CD4-positive, alpha-beta T cell treated with Interleukin-4 for 4 hours (primary cell): ENCODE data around the gene GCNT2.
"Not testable (repeated sequence)": the region's sequence is repeated elsewhere in the genome, so short reads cannot be mapped to it uniquely, and the experiment has no call there.

Experiments
- DNase-seq: peaks from one replicate; pipeline ENCODE4 v3.0.0-alpha.2; 2020

The GCNT2 gene

DNA sequence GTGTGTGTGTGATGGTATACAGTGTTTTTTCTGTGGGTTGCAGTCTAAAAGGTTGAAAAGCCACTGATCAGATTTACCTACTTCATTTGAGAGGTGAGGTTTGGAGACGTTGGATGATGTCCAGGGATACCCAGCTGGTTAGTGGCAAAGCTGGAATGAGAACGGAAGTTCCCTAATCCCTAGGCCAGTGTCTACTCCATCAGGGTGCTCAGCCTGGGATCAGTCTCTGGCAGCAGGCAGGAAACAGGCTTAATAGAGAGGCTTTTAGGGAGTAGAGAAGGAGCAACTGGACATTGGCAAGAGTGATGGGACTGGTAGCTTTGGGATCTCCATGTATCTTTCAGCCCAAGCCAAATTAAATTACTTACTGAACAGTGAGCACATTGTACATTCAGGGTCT lies 92.6 kb downstream of the GCNT2 start:
- DNase-seq = no peak

DNA sequence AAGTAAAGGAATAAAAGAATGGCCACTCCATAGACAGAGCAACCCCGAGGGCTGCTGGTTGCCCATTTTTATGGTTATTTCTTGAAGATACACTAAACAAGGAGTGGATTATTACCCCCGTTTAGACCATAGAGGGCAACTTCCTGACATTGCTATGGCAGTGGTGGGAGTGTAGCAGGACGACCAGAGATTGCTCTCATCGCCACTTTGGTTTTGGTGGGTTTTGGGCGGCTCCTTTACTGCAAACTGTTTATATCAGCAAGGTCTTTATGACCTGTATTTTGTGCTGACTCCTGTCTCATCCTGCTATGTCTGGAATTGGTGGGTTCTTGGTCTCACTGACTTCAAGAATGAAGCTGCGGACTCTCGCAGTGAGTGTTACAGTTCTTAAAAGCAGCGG lies 94.5 kb downstream of the GCNT2 start:
- no peak for DNase-seq

DNA sequence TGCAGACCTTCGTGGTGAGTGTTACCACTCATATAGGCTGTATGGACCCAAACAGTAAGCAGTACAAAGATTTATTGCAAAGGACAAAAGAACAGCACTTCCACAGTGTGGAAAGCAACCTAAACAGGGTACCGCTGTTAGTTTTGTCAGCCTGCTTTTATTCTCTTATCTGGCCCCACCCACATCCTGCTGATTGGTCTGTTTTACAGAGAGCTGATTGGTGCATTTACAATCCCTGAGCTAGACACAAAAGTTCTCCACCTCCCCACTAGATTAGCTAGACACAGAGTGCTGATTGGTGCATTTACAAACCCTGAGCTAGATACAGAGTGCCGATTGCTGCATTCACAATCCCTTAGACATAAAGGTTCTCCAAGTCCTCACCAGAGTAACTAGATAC lies 95.1 kb downstream of the GCNT2 start:
- not testable (repeated sequence) for DNase-seq

DNA sequence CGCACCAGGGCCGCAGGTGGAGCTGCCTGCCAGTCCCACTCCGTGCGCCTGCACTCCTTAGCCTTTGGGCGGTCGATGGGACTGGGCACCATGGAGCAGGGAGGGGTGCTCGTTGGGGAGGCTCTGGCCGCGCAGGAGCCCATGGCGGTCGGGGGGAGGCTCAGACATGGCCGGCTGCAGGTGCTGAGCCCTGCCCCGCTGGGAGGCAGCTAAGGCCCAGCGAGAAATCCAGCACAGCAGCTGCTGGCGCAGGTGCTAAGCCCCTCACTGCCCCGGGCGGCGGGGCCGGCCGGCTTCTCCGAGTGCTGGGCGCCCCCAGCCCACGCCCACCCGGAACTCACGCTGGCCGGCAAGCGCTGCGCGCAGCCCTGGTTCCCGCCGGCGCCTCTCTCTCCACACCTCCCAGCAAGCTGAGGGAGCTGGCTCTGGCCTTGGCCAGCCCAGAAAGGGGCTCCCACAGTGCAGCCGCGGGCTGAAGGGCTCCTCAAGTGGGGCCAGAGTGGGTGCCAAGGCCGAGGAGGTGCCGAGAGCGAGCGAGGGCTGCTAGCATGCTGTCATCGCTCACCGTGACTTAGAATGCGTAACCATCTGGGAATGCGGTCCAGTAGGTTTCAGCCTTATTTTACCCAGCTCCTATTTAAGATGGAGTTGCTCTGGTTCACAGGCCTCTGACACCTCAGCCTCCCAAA lies 96.0 kb downstream of the GCNT2 start:
- no peak for DNase-seq

DNA sequence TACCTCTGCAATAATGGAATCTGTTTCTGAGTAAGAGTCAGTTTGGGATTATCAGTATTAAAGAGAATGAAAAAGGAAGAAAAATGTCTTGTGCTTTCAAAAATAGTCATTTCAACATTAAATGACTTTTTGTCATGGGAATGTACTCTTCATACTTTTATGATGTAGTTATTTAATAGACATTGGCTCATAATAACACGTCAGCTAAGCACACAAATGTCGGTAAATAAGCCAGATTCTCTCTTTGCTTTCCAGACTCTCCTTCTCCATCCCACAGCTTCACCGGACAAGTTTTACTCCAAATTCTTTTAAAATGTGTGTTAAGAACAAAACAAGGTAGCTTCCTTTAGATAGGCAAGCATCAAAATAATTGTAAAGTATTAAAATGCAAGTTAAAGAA lies 97.3 kb downstream of the GCNT2 start:
- DNase-seq = no peak

DNA sequence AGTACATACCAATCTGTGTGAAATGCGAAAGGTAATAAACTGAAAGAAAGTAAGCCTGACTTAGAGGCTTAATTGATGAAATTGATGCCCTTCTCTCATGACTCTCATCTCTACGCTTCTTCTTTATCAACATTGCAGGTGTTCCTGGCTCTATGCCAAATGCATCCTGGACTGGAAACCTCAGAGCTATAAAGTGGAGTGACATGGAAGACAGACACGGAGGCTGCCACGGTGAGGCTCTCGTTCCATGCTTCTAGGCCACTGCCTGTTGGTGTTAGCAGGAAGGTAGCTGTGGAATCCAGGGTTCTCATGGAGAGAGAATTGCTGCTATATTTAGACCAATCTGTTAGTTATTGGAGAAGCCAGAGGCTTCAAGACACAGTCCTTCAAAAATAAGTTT lies 100.1 kb downstream of the GCNT2 start:
- no peak for DNase-seq

DNA sequence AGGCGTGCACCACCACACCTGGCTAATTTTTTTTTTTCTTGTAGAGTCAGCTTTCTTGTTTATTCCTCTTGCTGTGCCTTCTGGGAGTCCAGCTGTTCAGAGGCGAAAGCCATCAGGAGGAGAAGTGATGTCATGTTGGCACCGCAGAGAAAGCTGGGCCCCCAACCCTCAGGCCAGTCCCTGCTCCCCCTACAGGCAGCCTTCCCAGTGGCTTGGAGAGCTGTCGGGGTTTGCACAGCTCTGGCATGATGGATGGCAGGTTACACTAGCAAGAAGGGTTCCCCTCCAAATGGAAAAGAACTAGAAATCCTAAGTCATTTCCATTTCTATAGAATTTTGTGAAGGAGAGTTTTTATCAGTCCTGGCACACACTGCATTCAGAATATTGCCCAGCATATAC lies 100.7 kb downstream of the GCNT2 start:
- no peak for DNase-seq

DNA sequence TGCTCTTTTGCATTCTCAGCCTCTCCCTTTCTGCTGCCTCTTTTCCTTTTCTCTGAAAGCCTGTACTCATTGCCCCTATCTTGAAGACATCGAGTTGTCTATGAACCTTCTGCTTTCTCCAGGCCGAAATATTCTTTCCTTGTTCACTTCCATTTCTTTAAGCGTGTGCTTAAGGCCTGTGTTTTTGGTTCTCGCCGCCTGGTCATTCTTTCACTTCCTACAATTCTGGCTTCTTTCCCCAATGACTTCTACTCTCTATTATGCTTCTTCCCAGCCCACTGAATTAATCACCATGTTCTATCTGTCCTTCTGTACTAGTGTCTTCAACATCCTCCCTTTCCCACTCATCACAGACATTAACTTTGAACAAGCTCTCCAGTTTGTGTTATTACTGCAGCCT lies 103.7 kb downstream of the GCNT2 start:
- no peak for DNase-seq

DNA sequence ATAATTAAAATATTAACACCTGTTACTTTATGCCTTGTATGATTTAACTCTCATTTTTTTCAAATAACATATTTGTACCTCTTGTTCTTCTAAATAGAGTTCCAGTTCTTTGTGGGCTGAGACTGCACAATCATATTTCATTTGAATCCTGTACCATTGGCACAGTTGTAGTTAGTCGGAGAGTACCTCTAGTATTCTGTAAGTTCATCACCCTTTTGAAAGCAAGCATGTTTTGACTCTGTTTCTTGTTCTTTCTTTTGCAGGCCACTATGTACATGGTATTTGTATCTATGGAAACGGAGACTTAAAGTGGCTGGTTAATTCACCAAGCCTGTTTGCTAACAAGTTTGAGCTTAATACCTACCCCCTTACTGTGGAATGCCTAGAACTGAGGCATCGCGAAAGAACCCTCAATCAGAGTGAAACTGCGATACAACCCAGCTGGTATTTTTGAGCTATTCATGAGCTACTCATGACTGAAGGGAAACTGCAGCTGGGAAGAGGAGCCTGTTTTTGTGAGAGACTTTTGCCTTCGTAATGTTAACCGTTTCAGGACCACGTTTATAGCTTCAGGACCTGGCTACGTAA lies 105.1 kb downstream of the GCNT2 start:
- no peak for DNase-seq

DNA sequence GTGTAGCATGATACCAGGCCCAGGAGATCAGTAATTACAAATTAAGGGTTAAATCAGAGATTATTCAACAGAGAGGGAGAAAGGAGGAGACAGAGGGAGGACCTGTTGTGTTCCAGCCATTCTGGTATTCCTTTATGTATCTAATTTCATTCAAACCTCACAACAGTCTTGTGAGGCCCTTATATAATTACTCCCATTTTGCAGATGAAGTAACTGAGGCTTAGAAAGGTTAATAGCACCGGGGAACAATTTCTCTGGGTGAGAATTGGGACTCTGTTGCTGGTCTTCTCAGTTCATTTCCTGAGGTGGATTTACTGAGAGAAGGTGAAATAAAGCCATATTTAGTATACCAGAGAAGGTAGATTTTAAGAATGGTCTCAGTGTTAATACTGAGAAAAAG lies 106.6 kb downstream of the GCNT2 start:
- no peak for DNase-seq

DNA sequence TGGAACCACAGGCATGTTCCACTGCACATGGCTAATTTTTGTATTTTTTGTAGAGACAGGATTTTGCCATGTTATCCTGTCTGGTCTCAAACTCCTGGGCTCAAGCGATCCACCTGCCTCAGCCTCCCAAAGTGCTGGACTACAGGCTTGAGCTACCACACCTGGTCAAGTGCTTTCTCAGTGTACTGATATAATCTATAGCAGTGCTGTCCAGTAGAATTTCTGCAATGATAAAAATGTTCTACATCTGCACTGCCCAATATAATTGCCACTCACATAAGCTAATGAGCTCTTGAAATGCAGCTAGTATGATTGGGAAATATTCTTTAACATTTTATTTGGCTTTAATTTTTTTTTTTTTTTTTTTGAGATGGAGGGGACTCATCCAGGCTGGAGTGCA lies 109.0 kb downstream of the GCNT2 start:
- DNase-seq = no peak

DNA sequence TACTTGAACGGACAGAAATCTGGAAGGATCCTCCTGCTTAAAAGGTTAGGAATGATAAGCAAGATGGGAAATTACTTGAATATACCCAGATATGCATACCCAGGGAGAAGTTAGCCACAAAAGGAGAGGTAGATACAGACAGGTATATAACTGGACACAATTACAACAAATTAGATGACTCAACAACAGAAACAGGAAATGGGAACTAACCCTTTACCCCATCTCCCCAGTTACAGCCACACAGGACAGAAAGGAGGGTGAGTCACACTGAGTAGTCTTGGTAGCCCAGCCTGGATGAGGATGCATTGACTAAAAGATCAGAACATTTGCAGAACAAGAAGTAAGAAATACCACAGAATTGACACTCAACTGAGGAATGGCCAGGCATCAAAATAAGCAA lies 112.1 kb downstream of the GCNT2 start:
- DNase-seq = peak; percentile 20

DNA sequence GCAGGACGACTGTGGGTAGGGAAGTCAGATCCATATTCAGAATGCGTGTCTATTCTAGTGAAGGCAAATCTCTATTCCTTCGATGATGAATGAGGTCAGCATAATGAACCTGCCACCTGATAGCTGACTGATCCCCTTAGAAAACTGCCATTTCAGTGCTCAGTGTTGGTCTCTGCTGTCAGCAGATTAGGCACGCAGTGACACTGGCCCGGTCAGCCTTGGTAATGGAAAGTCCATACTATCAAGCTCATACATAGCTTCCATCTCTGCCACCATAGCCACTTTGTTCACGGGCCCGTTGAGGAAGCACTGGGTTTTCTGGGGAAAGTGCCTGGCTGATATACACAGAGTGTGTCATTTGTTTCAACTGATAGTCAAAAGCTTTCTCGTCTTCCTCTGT lies 119.3 kb downstream of the GCNT2 start:
- DNase-seq = no peak

DNA sequence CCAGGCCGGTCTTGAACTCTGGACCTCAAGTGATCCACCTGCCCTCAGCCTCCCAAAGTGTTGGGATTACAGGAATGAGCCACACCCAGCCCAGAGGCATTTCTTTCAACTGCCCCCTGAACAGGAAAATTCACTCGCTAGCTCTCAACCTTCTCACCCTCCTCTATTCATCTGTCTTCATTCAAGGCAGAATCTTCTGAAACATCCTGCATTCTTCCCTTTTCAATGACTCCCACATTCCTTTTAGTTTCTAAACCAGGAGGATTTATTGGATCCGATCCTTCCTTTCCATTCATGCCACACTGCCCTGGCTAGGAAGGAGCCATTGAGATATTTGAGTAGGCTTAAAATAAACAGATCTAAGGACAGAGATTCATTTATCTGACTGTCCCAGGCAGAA lies 120.4 kb downstream of the GCNT2 start:
- no peak for DNase-seq

DNA sequence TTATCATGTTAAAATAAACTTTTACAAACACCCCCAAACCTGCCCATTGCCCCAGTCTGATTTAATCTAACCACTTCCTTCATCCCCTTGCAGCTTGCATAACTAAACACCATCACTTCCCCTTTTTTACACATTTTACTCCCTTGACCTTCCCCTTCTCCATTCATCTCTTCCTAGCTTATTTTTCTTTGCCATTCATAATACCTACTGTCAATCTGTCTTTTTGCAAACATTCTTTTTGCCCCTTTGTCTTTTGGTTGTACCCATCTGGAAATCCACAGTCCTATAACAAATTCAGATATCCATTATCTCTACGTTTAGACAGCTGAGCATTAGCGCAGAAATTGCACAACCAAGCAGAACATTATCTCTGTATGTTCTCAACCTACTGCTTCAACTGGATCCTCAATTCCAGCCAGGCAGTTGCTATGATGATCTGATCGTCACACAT lies 122.1 kb downstream of the GCNT2 start:
- DNase-seq = no peak

DNA sequence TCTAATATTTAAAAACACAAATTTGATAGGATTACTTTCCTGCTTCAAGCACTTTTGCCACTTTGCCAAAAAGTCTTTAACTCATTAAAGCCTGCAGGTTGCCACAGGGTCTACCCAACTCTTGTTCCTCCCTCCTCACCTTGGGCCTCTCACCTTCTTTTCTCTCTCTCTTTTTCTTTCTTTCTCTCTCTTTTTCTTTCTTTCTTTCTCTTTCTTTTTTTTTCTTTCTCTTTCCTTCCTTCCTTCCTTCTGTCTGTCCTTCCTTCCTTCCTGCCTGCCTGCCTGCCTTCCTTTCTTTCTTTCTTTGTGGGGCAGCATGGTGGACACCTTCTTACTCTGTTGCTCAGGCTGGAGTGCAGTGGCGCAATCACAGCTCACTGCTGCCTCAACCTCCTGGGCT lies 123.1 kb downstream of the GCNT2 start:
- DNase-seq = no peak

DNA sequence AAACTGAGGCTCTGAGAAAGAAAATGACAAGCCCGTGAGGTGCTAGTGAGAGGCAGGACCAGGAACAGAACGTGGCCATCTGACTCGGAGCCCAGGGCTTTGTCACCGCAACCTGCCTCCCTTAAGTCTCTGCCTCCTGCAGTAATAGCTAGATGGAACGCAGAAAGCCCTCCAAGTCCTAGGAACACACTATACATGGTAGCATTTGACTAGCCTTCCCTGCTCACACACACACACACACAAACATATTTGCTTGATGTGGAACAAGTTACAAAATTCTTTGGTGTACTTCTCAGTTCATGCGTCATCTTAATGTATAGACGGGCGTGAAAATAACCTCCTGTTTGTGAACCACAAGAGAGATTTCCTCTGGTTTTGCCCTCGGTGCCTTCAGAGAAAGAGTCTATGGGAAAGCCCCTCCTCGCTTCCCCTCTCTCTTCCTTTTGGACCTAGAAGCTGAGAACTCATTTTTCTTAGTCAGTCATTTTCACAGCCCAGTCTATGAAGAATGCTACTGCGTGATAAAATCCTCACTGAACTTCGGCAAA lies 134.4 kb downstream of the GCNT2 start:
- peak; percentile 24 for DNase-seq

DNA sequence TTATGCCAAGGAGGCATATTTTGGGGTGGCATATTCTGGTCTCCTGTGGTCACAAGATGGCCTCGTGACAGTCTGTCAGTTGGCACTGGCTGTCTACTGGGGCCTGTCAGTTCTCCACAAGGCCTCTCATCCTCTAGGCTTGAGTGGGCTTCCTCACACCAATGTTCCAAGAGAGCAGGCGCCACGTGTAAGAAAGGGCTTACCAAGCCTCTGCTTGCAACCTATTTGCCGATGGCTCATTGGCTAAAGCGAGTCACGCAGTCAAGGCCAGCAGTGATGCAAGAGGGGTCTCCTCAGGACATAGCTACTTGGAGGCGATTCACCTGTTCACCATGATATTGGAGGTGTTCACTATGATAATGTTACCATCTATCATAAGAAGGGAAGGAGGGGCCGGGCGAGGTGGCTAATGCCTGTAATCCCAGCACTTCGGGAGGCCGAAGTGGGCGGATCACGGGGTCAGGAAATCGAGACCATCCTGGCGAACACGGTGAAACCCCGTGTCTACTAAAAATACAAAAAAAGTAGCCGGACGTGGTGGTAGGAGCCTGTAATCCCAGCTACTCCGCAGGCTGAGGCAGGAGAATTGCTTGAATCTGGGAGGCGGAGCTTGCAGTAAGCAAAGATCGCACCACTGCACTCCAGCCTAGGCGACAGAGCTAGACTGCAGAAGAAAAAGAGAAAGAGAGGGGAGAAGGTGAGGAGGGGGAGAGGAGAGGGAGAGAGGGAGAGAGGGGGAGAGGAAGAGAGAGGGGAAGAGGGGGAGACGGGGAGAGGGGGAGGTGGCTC lies 138.0 kb downstream of the GCNT2 start:
- no peak for DNase-seq

DNA sequence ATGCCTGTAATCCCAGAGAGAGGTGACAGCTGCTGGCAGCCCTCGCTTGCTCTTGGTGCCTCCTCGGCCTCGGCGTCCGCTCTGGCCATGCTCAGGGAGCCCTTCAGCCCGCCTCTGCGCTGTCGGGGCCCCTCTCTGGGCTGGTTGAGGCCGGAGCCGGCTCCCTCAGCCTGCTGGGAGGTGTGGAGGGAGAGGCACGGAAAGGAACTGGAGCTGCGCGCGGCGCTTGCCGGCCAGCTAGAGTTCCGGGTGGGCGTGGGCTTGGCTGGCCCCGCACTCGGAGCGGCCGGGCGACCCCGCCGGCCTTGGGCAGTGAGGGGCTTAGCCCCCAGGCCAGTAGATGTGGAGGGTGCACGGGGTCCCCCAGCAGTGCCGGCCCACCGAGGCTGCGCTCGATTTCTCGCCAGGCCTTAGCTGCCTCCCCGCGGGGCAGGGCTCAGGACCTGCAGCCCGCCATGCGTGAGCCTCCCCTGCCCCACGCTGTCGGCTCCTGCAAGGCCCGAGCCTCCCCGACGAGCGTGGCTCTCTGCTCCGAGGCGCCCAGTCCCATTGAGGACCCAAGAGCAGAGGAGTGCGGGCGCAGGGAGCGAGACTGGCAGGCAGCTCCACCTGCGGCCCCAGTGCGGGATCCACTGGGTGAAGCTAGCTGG lies 138.7 kb downstream of the GCNT2 start:
- DNase-seq = no peak

DNA sequence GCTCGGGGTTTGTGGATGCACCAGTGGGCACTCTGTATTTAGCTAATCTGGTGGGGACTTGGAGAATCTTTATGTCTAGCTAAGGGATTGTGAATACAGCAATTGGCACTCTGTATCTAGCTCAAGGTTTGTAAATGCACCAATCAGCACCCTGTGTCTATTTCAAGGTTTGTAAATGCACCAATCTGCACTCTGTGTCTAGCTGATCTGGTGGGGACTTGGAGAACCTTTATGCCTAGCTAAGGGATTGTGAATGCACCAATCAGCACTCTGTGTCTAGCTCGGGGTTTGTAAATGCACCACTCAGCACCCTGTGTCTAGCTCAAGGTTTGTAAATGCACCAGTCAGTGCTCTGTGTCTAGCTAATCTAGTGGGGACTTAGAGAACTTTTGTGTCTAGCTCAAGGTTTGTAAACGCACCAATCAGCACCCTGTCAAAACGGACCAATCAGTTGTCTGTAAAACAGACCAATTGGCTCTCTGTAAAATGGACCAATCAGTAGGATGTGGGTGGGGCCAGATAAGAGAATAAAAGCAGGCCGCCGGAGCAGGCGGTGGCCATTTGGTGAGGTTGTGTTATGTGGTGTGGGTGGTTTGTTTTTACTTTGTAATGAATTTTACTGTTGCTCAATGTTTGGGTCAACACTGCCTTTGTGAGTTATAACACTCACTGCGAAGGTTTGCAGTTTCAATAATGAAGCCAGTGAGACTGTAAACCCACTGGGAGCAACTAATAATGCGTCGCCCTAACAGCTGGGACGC lies 139.5 kb downstream of the GCNT2 start:
- DNase-seq = not testable (repeated sequence)

DNA sequence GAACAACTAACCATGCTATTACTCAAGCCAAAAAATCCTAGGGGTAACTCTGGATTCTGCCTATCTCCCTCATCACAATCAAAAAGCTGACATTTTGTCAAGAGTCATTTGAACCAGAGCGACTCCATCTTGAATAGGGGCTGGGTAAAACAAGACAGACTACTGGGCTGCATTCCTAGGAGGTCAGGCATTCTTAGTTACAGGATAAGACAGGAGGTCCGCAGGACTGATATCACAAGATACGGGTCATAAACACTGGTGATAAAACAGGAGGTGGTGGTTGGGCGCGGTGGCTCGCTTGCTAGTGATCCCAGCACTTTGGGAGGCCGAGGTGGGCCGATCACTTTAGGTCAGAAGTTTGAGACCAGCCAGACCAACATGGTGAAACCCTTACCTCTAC lies 141.1 kb downstream of the GCNT2 start:
- no peak for DNase-seq

DNA sequence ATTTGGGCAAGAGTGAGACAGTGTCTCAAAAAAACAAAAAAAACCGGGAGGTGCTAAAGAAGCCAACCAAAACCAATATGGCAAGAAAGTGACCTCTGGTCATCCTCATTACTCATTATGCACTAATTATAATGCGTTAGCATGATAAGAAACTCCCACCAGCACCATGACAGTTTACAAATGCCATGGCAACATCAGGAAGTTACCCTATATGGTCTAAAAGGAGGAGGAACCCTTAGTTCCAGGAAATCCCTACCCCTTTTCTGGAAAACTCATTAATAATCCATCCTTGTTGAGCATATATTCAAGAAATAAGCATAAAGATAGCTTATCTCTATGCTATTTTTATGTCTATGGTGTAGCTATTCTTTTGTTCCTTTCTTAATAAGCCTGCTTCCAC lies 141.6 kb downstream of the GCNT2 start:
- no peak for DNase-seq

DNA sequence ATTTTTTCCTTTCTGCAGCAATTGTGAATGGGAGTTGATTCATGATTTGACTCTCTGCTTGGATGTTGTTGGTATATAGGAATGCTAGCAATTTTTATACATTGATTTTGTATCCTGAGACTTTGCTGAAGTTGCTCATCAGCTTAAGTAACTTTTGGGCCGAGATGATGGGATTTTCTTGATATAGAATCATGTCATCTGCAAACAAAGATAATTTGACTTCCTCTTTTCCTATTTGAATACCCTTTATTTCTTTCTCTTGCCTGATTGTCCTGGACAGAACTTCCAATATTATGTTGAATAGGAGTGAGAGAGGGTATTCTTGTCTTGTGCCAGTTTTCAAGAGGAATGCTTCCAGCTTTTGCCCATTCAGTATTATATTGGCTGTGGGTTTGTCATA lies 144.4 kb downstream of the GCNT2 start:
- DNase-seq = not testable (repeated sequence)
